Neural progenitor cell (in vitro differentiated cells): Measurements from ENCODE around the gene SCUBE2. TPM values are rescaled to one million over a fixed set of nuclear protein-coding genes. Genes with fewer than 3 reads are reported as not detected.

Experiments used
- DNase-seq: peaks from one replicate; pipeline ENCODE4 v3.0.0-alpha.2; 2016; ENCODE audit warnings: low spot score
- H2AFZ ChIP-seq: fragments of 200-600 bp; sonication (generic); replicated peaks from 2 replicates; pipeline ENCODE4 v1.6.1; 2016; ENCODE audit warnings: antibody characterized with exemption
- H3F3A ChIP-seq: fragments of 200-600 bp; sonication (generic); 2 replicates; pipeline ENCODE4 v1.6.1; 2016; ENCODE audit warnings: antibody characterized with exemption, low read depth
- H3K27ac ChIP-seq: fragments of 200-600 bp; sonication (generic); 2 replicates; pipeline ENCODE4 v1.5.1; 2016; ENCODE audit warnings: mild to moderate bottlenecking
- H3K27me3 ChIP-seq: fragments of 200-600 bp; sonication (generic); 2 replicates; pipeline ENCODE4 v1.6.1; 2016; ENCODE audit warnings: mild to moderate bottlenecking, moderate library complexity
- H3K36me3 ChIP-seq: fragments of 200-600 bp; sonication (generic); 2 replicates; pipeline ENCODE4 v1.5.1; 2016
- H3K4me1 ChIP-seq: fragments of 200-600 bp; sonication (generic); 2 replicates; pipeline ENCODE4 v1.6.1; 2016; ENCODE audit warnings: mixed run types
- H3K4me2 ChIP-seq: fragments of 200-600 bp; sonication (generic); 2 replicates; pipeline ENCODE4 v1.6.1; 2016
- H3K4me3 ChIP-seq: fragments of 200-600 bp; sonication (generic); 2 replicates; pipeline ENCODE4 v1.5.1; 2016
- H3K79me2 ChIP-seq: fragments of 200-600 bp; sonication (generic); 2 replicates; pipeline ENCODE4 v1.6.1; 2016; ENCODE audit warnings: low read depth
- H3K9ac ChIP-seq: fragments of 200-600 bp; sonication (generic); 2 replicates; pipeline ENCODE4 v1.6.1; 2016
- H3K9me3 ChIP-seq: fragments of 200-600 bp; sonication (generic); 2 replicates; pipeline ENCODE4 v1.5.1; 2016; ENCODE audit warnings: low read depth
- H4K20me1 ChIP-seq: fragments of 200-600 bp; sonication (generic); 2 replicates; pipeline ENCODE4 v1.6.1; 2016; ENCODE audit warnings: low read depth
- H3K27ac Mint-ChIP-seq: 3 replicates; pipeline ENCODE4 v1.8.0; 2021; ENCODE audit warnings: mixed read lengths
- H3K27me3 Mint-ChIP-seq: 2 replicates; pipeline ENCODE4 v1.8.0; 2022; ENCODE audit warnings: low read depth, mild to moderate bottlenecking, inconsistent platforms, moderate library complexity, mixed read lengths; ENCODE audit not compliant: insufficient read depth
- H3K36me3 Mint-ChIP-seq: 3 replicates; pipeline ENCODE4 v1.8.0; 2021; ENCODE audit warnings: mixed read lengths
- H3K4me1 Mint-ChIP-seq: 3 replicates; pipeline ENCODE4 v1.8.0; 2021; ENCODE audit warnings: mixed read lengths
- H3K4me3 Mint-ChIP-seq: 3 replicates; pipeline ENCODE4 v1.8.0; 2021; ENCODE audit warnings: mild to moderate bottlenecking, moderate library complexity, mixed read lengths
- H3K9me3 Mint-ChIP-seq: 3 replicates; pipeline ENCODE4 v1.8.0; 2020; ENCODE audit warnings: mixed read lengths
- CTCF ChIP-seq: fragments of 200-600 bp; sonication (generic); IDR thresholded peaks from 2 replicates; pipeline ENCODE4 v1.5.1; 2017; ENCODE audit warnings: antibody characterized with exemption, mild to moderate bottlenecking
- EZH2 ChIP-seq: fragments of 200-600 bp; sonication (generic); IDR thresholded peaks from 2 replicates; pipeline ENCODE4 v1.6.1; 2017; ENCODE audit warnings: antibody characterized with exemption, mild to moderate bottlenecking, moderate library complexity
- EZH2phosphoT487 ChIP-seq: fragments of 200-600 bp; sonication (generic); IDR thresholded peaks from 2 replicates; pipeline ENCODE4 v1.6.1; 2017; ENCODE audit warnings: antibody characterized with exemption
- total RNA-seq: library from RNA; depleted of rRNA; stranded (reverse); fragments of >200 nt; gene quantifications from 2 replicates; pipeline ENCODE4 v1.2.3, GENCODE V29; 2015; ENCODE audit warnings: low replicate concordance

The SCUBE2 gene
- total RNA-seq, 1 donor from 2014 or later = 42.1 TPM

- no peak overlapping the region for H3K27ac ChIP-seq
- no peaks in the 10 kb centered on the region for H3K36me3 Mint-ChIP-seq
- H3K4me3 ChIP-seq = no peak overlapping the region
- no peaks in the 10 kb centered on the region for H3K79me2 ChIP-seq
- no peaks in the 10 kb centered on the region for H3K36me3 ChIP-seq
- DNase-seq = no peak
- peaks cover 27% of the 10 kb centered on the region for H3K4me1 Mint-ChIP-seq
- peaks cover 2% of the 10 kb centered on the region for H3K27me3 Mint-ChIP-seq
- H3K9ac ChIP-seq = no peak overlapping the region
- peaks cover 16% of the 10 kb centered on the region for H3F3A ChIP-seq
- no peaks in the 10 kb centered on the region for H3K9me3 ChIP-seq
- no peaks in the 10 kb centered on the region for H3K27me3 ChIP-seq
- no peak overlapping the region for H2AFZ ChIP-seq
- H3K9me3 Mint-ChIP-seq = no peaks in the 10 kb centered on the region
- no peaks in the 10 kb centered on the region for H4K20me1 ChIP-seq
- peaks cover 24% of the 10 kb centered on the region for H3K4me1 ChIP-seq
- TF ChIP-seq CTCF (no peak), EZH2 (no peak), EZH2phosphoT487 (no peak)
- no peak overlapping the region for H3K27ac Mint-ChIP-seq
- H3K4me2 ChIP-seq = no peak overlapping the region
- no peak overlapping the region for H3K4me3 Mint-ChIP-seq
Measured at GRCh38 chr11:9049959-9050358, 41.4 kb downstream of the SCUBE2 start.

GRCh38 chr11:9047964-9048523, 43.4 kb downstream of the SCUBE2 start:
- Histone ChIP-seq H3K4me3 (no peak overlapping the region), H3K79me2 (no peaks in the 10 kb centered on the region), H3K36me3 (no peaks in the 10 kb centered on the region), H3K4me2 (peak overlapping the region; percentile 21), H3F3A (peaks cover 16% of the 10 kb centered on the region), H3K9me3 (no peaks in the 10 kb centered on the region), H3K9ac (no peak overlapping the region), H3K27me3 (no peaks in the 10 kb centered on the region), H3K4me1 (peaks cover 32% of the 10 kb centered on the region), H2AFZ (peak overlapping the region; percentile 70), H3K27ac (no peak overlapping the region), H4K20me1 (no peaks in the 10 kb centered on the region)
- peak overlapping the region; percentile 82 for H3K27ac Mint-ChIP-seq
- peaks cover 2% of the 10 kb centered on the region for H3K27me3 Mint-ChIP-seq
- H3K4me3 Mint-ChIP-seq = no peak overlapping the region
- no peaks in the 10 kb centered on the region for H3K36me3 Mint-ChIP-seq
- H3K4me1 Mint-ChIP-seq = peaks cover 29% of the 10 kb centered on the region
- peak; percentile 31 for DNase-seq
- H3K9me3 Mint-ChIP-seq = no peaks in the 10 kb centered on the region
- TF ChIP-seq EZH2phosphoT487 (no peak), CTCF (no peak), EZH2 (no peak)

GRCh38 chr11:9046481-9046880, 44.9 kb downstream of the SCUBE2 start:
- Histone ChIP-seq H3K4me2 (no peak overlapping the region), H3F3A (peaks cover 16% of the 10 kb centered on the region), H2AFZ (no peak overlapping the region), H3K27me3 (no peaks in the 10 kb centered on the region), H3K36me3 (no peaks in the 10 kb centered on the region), H3K4me3 (no peak overlapping the region), H4K20me1 (no peaks in the 10 kb centered on the region), H3K4me1 (peaks cover 48% of the 10 kb centered on the region), H3K9ac (no peak overlapping the region), H3K27ac (no peak overlapping the region), H3K79me2 (no peaks in the 10 kb centered on the region), H3K9me3 (no peaks in the 10 kb centered on the region)
- DNase-seq = no peak
- Mint-ChIP-seq H3K27ac (no peak overlapping the region), H3K9me3 (no peaks in the 10 kb centered on the region), H3K27me3 (no peaks in the 10 kb centered on the region), H3K36me3 (no peaks in the 10 kb centered on the region), H3K4me1 (peaks cover 29% of the 10 kb centered on the region), H3K4me3 (no peak overlapping the region)
- TF ChIP-seq EZH2phosphoT487 (no peak), CTCF (no peak), EZH2 (no peak)
